ENCODE results near the gene GLT8D2.
A peak's percentile ranks its signal among the peaks of the same experiment; 100 is the strongest.

The GLT8D2 gene

DNA sequence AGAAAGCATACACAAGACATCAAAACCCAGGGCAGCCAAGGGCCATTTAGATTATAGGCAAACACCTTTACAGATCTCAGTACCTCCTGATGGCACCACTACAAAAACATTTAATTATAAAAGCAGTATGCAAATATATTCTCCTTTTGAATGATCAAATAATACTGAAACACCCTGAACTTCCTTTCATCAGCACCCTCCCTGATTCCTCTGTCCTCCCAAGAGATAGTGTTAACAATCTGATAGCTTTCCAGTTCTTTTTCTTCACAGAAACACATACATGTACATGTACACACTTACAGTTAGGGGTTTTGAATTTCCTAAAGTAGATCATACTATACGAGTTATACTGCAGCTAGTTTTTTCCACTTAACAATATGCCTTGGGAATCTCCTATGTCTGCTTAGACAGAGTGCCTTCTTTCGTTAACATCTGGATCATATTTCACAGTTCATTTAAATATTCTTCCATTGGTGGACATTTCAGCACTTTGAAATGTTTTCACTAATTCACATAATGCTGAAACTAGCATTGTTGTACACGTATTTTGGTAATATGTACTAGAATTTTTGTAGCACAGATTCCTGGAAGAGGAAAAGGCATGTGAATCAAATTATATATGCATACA lies 49.1 kb downstream of the GLT8D2 start:
- DNase-seq (ENCODE audit: low spot score) = no peak

DNA sequence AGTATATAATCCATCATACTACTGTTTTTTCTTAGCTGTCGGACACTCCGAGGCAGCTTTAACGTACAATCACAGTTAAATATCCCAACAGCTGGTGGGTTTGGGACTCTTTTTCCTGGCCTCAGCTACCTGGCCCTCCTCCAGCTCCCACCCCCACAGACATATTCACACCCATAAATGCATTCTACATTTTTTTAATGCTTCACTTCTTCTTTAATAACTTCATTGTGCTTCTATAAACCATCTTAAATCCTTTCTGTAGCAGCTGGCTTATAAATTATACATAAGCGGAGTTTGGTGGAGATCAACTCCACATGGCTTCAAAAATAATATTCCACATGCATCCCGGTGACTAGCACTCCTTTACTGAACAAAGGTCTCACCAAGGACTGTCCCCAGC lies 51.0 kb downstream of the GLT8D2 start:
- DNase-seq (ENCODE audit: low spot score) = no peak

DNA sequence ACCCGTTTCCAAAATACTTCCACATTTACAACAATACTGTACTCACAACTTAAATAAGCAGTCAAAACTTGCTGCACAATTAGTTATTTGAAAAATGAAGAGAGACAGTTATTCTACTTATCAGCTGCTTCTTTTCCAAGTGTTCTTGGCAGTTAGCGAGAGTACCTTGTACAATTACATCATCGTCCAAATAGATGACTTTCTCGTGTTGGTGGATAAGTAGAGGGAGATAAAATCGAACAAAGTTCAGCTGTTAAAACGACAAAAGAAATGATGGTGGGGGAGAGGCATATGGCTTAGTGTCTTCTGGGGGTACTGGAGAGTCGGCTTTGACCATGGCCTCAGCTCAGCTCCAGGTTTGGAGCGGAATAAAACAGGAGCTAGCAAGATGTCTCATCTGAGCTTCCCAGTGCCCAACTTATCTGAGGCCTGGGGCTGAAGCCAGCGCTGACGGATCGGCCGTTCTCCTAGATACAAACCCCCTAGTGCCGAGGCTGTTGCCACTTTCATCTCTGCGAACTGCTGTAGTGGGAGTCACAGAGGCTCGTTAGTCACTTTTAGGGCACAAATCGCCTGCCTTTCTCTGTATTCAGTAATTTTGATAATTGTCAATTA lies 52.6 kb downstream of the GLT8D2 start:
- no peak for DNase-seq (ENCODE audit: low spot score)

DNA sequence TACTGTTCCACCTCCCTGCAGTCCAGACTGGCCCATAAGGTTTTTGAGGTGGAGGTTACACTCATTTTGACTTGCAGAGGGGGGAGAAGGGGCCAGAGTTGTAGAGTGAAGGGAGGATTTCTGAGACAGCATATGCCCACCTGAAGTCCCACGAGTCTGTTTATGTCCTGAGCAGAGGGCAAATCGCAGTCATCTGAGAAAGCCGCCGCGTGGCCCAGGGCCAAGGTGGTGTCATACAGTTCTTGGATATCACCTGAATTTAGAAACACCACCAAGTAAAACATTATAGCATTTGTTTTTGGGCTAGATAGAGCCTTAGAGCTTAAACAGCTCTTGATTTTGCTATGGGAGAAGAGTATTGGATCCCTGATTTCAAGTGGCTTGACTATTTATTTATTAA lies 53.4 kb downstream of the GLT8D2 start:
- DNase-seq (ENCODE audit: low spot score) = no peak

DNA sequence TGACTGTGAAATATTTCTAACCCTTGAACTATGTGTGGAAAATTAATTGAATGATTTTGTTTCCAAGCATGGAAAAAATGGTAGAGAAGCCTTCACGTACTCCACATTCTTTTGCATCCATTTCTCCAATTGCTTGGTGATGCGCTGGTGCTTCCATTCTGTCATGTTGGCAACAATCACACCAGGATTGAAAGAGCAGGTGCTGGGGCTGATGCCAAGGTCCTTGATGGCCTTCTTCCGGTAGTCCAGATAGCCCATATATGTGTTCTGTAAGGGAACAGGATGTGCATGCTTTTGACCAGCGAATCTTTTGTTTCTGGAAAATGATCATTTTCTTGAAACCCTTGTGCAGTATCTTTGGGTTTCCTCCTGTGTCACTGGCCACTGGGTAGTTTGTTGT lies 55.8 kb downstream of the GLT8D2 start:
- DNase-seq (ENCODE audit: low spot score) = no peak

DNA sequence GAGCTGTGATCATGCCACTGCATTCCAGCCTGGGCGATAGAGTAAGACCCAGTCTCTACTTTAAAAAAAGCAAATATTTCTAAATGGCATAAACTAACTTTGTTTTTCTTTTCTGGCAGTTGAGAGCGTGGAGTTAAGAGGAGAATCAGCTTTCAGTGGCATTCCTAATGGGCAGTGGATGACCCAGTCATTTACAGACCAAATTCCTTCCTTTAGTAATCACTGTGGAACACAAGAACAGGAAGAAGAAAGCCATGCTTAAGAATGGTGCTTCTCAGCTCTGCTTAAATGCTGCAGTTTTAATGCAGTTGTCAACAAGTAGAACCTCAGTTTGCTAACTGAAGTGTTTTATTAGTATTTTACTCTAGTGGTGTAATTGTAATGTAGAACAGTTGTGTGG lies 63.2 kb downstream of the GLT8D2 start:
- DNase-seq (ENCODE audit: low spot score) = peak; percentile 49

DNA sequence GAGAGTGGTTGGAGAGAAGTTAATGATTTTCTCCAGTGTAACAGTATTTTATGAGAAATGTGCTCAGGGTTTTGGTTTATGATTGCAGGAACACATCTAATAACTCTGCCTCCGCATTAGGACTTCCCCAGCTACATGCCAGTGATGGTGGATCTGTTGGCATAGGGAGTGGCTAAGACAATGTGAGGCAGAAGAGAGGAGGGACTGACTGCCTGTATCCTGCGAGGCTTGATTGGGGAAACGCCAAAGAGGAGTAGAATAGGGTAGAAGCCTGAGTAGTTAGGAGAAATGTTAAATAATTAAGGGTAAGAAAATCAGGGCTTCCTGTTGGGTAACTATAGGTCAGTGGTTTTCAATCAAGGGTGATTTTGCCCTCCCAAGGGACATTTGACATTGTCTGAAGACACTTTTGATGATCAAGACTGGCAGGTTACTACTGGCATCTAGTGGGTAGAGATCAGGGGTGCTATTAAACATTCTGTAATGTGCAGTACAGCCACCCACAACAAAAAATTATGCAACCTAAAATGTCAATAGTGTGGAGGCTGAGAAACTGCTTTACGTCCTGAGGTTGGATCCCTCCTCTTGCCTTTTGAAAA lies 71.5 kb downstream of the GLT8D2 start:
- no peak for DNase-seq (ENCODE audit: low spot score)

DNA sequence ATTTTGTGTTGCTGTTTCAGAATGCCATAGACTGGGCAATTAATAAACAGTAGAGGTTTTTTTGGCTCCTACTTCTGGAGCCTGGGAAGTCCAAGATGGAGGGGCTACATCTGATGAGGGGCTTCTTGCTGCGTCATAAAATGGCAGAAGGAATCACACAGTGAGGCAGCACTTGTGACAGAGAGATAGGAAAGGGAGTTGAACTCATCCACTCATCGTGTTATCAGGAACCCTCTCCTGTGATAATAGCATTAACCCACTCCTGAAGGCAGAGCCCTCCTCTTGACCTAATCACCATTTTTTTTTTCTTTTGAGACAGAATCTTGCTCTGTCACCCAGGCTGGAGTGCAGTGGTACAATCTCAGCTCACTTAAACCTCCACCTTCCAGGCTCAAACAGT lies 74.6 kb downstream of the GLT8D2 start:
- no peak for DNase-seq (ENCODE audit: low spot score)

DNA sequence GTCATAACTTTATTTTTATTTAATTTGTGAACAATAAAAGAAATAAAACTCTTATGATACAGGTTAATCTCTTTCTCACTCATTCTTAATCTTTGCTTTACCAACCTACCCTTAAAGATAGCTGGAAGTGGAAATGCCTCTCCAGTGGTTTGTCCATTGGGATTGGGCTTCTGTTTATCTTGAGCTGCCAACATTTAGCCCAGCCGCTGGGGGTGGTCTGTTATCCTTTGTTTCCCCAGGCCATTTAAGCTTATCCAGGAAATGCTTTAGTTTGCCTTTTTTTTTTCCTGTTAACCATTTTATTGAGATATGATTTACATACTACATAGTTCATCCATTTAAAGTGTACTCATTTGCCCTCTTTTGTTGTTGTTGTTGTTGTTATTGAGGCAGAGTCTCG lies 76.1 kb downstream of the GLT8D2 start:
- DNase-seq (ENCODE audit: low spot score) = no peak

DNA sequence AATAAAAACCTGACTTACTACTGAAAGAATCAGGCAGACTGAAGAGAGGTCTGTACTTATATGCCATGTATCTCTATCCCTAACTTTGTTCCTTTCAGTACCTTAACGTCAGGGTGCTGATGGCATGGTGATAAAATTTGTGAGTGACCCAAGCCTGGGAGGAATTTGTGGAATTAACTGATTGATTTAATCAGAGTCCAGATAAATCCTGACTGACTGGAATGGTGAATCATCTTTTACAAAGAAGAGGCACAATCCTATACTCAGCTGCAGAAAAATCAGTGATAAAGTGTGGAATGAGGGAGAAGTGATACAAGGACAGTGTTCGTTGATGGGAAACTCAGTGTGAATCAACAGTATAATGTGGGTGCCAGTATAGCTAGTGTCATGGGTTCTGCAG lies 80.6 kb downstream of the GLT8D2 start:
- peak; percentile 37 for DNase-seq (ENCODE audit: low spot score)

DNA sequence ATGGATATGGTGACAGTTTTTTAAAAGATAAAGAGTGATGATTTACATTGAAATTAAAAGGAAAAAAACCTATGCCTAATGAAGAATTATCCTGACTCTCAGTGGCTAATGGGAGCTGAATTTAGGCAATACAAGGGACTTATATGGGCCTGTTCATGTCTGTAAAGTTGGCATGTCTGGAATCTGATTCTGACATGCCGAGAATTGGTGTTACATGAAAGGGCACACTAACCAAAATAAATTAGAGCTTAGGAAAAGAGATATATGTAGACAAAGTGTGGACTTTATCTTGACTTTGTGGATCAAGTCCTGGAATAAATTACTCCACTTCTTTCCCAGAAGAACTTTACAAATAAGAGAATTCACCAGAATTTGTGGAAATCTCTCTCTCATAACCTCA lies 83.3 kb downstream of the GLT8D2 start:
- no peak for DNase-seq (ENCODE audit: low spot score)

DNA sequence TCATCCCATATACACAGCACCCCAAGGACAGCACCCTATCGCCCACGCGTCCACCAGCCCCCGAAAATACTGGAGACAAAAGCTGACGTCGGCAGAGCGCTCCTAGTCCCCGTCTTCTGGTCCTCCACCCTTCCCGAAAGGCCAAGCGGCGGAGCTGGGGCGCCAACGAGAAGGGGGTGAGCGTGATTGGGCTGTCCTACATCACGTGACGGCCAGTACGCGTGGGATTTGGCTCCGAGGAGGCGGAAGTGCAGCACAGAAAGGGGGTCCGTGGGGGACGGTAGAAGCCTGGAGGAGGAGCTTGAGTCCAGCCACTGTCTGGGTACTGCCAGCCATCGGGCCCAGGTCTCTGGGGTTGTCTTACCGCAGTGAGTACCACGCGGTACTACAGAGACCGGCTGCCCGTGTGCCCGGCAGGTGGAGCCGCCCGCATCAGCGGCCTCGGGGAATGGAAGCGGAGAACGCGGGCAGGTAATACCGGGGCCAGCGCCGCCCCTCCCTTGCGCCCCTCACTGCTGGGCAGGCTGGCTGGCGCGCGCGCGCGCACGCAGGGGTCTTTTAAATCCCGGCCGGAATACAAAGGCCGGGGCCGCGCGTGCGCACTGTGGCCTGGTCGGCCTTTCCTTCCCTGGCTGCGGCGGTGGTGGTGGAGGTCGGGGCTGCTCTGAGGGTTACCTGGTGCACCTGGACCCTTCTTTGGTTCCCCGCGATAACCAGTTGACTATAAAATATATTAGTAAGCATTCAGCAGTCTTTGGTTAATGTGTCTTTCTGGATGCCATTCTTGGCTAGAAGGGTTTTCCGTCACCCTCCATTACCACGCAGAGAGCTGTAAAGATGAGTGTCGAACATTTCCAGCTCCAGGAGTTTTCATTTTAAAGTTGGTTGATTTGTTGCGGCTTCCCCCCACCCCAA lies 84.1 kb downstream of the GLT8D2 start, which contains the start of gene TDG:
Gene TDG, plus strand, starts transcription at position 283 of the 915 bp plus-strand sequence. Its CDS starts 166 bp downstream, at position 449.
- peak; percentile 95 for DNase-seq (ENCODE audit: low spot score)

DNA sequence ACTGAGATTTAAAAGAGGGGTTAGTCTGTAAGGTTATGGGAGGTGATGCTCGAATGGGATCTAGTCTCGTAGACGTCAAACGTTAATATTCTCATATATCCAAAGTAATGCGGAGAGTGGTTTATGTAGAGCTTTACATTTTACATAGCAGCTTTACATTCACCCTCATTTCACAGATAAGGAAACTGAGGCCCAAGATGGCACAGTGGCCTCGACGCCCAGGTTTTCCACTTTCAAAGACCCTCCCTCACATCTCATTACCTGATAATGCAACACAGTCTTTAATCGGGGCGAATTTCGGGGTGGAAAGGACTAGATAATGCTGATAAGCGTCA lies 84.8 kb downstream of the GLT8D2 start:
- DNase-seq (ENCODE audit: low spot score) = no peak

DNA sequence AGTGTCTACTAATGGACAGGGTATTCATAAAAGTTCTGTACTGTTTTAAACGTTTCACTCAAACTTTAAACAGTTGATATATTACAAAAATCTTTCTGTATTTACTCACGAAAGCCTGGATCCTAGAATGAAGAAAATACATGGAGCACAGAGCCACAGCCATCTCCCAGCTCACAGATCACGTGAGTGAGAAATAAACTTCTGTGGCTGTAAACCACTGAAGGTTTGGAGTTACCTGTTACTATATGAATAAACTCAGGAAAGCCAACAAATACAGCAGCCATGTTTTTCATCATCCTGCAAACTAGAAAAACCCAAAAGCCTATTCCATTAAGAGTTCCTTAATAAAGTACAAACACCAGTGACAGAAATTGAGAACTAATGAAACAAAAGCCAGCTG lies 85.2 kb downstream of the GLT8D2 start:
- no peak for DNase-seq (ENCODE audit: low spot score)

DNA sequence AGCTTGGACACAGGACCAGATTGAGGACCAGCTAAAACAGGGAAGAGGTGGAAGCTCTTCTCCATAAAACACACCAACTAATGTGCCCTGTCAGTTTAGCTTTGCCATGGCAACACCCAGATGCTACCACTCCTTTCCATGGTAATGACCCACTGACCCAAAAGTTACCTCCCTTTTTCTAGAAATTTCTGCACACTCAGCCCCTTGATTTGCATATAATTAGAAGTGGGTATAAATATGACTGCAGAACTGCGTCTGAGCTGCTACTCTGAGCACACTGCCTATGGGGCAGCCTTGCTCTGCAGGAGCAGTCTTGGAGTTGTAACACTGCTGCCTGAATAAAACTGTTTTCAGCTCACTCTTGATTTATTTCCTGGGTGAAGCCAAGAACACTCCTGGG lies 87.5 kb downstream of the GLT8D2 start:
- no peak for DNase-seq (ENCODE audit: low spot score)

DNA sequence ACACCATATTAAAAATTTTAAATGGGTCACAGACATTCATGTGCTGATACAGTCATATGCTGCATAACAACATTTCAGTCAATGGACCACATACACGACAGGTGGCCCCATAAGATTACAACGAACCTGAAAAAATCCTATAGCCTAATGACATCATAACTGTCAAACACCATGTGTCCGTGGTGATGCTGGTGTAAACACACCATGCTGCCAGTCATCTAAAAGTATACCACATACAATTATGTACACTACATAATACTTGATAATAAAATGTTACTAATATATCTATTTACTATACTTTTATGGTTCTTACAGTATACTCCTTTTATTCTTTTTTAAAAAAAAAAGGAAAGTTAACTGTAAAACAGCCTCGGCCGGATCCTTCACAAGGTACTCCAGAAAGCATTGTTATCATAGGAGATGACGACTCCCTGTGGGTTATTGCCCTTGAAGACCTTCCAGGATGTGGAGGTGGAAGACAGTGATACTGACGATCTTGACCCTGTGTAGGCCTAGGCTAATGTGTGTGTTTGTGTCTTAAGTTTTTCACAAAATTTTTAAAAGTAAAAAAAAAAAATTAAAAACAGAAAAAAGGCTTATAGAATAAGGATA lies 89.3 kb downstream of the GLT8D2 start:
- no peak for DNase-seq (ENCODE audit: low spot score)

DNA sequence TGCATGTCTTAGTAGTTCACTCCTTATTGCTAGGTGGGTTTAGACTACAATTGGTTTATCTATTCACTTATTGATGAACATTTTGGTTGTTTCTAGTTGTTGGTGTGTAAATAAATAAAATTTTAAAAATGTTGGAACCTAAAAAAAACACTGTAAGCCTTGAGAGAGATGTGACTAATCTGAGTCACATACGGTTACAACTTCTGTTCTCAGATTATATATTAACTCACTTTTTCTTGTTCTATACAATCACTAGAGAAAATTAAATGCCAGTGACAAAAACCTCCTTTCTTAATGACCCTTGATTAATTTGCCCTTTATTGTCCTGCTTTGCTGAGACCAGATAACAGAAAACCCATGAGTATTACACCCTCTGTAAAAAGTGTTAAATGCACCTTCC lies 91.4 kb downstream of the GLT8D2 start:
- no peak for DNase-seq (ENCODE audit: low spot score)

DNA sequence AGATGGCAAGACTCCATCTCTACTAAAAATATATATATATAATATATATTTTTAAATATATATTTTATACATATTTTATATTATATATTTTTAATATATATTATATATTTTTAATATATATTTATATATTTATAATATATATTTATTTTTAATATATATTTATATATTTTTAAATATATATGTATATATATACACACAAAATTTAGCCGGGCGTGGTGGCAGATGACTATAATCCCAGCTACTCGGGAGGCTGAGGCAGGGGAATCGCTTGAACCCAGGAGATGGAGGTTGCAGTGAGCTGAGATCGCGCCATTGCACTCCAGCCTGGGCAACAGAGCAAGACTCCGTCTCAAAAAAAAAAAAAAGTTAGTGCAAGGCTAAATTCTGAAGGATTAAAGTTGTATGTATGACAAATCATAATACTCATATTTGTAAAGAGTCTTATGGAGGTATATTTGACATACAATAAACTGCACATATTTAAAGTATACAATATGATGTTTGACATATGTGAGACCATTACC lies 92.1 kb downstream of the GLT8D2 start:
- no peak for DNase-seq (ENCODE audit: low spot score)

DNA sequence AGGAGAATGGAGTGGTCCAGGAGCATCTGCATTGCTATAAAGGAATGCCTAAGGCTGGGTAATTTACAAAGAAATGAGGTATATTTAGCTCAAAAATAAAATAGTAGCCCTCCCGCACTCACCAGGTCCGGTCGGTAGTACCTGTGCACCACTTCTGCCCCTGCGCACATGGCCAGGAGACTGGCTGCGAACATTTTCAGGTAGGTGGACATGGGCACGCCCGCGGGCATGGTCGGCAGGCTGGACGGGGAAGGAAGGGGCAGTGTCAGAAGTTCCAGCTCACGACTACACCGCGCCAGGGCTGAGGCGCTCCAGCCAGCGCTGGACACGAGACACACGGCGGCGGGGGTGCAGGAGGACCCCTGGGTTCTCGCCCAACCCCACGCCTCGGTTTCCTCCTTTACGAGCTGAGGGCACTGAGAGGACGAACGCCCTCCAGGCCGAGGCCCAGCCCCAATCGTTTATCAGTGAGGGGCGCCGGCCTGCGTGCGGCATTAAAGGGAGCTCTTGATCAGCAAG lies 93.4 kb downstream of the GLT8D2 start:
- peak; percentile 30 for DNase-seq (ENCODE audit: low spot score)

DNA sequence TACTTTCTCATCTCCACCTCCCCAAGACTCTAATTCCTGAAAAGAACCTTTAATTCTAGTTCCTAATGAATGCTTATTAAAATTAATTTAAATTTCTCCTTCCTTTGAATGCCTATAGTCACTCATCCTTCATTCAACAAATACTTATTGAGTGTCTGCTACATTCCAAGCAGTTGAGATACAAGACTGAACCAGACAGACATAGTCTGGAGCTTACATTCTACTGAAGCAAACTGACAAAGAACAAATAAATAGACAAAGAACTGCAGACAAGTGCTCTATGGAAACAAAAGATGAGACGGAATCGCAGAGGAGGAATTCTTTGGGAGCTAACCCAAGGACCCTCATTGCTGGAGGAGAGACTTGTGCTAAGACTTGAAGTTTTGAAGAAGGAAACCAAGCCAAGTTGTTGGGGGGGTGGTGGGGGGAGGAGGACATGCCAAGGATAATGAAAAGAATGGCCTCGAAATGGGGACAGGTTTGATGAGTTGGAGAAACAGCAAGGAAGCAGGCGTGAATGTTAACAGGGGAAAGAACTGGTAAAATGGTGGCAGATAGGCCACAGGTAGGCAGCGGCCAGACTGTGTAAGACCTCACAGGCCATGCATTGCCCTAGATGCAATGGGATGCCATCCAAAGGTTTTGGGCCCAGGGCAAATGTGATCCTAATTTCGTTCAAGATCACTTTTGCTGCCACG lies 94.0 kb downstream of the GLT8D2 start:
- DNase-seq (ENCODE audit: low spot score) = no peak

DNA sequence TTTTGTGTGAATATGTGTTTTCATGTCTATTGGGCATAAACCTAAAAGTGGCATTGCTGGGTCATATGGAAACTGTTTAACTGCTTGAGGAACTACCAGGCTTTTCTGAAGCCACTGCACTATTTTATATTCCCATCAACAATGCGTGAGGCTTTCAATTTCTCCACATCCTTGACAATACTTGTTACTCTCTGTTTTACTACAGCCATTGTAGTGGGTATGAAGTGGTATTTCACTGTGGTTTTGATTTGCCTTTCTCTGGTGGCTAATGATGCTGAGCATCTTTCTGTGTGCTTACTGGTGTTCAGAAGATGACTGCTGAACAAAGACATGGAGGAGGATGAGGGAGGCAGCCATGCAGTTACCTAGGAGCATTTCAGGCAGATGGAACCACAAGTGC lies 97.5 kb downstream of the GLT8D2 start:
- no peak for DNase-seq (ENCODE audit: low spot score)

Measured in AG08396 (cell line).